ENCODE data around the gene ANKRD40CL.

The ANKRD40CL gene

GRCh38 chr17:50767030-50767429 is 288 bp downstream of the ANKRD40CL start:
- H3K9ac ChIP-seq (ENCODE audit: low read length): no peak overlapping the region
- H3K4me2 ChIP-seq (ENCODE audit: low read length): no peak overlapping the region
- H3K4me3 ChIP-seq (ENCODE audit: low read depth, low read length): no peak overlapping the region
- H2AK5ac ChIP-seq (ENCODE audit: low read length): no peak overlapping the region
- no peak overlapping the region for H3K18ac ChIP-seq (ENCODE audit: low read length)
- no CpG with 5 or more reads among the region's 7 CpGs for WGBS (ENCODE audit: extremely low coverage, insufficient coverage, insufficient read length)
- no peak overlapping the region for H3K23ac ChIP-seq (ENCODE audit: low read length)
- peaks cover 9 to 14% of the 10 kb centered on the region in 2 experiments for H3K4me1 ChIP-seq (ENCODE audit: control insufficient read depth in 1 of 2, insufficient read depth in 2 of 2, low read length in 2 of 2)
- no peak overlapping the region for H3K14ac ChIP-seq (ENCODE audit: low read length)
- no peak overlapping the region for H4K91ac ChIP-seq (ENCODE audit: low read depth, low read length)
- H4K8ac ChIP-seq (ENCODE audit: low read depth, low read length): no peak overlapping the region
- H3K4ac ChIP-seq (ENCODE audit: low read depth, low read length): no peak overlapping the region
- no peak overlapping the region for H2AFZ ChIP-seq (ENCODE audit: insufficient read depth, low read length, poor library complexity)
- no peaks in the 10 kb centered on the region for H3K9me3 ChIP-seq (ENCODE audit: insufficient read depth, low read depth, low read length)
- H3K79me1 ChIP-seq (ENCODE audit: low read length): no peaks in the 10 kb centered on the region
- H2BK12ac ChIP-seq (ENCODE audit: low read length): no peak overlapping the region
- H3K79me2 ChIP-seq (ENCODE audit: control insufficient read depth, insufficient read depth, low read length, poor library complexity): no peaks in the 10 kb centered on the region
- H3K27me3 ChIP-seq (ENCODE audit: insufficient read depth, low read length): no peaks in the 10 kb centered on the region
- no peak for DNase-seq
- no peak overlapping the region for H3K27ac ChIP-seq (ENCODE audit: low read depth, low read length)
- H2BK5ac ChIP-seq (ENCODE audit: low read depth, low read length, poor library complexity): no peak overlapping the region
- no peak overlapping the region for H2BK120ac ChIP-seq (ENCODE audit: insufficient read depth, low read length, poor library complexity)
- no peak overlapping the region for H4K12ac ChIP-seq (ENCODE audit: low read depth, low read length)
- H3K36me3 ChIP-seq (ENCODE audit: control insufficient read depth in 1 of 2, insufficient read depth in 2 of 2, low read length in 2 of 2): no peaks in the 10 kb centered on the region

DNA sequence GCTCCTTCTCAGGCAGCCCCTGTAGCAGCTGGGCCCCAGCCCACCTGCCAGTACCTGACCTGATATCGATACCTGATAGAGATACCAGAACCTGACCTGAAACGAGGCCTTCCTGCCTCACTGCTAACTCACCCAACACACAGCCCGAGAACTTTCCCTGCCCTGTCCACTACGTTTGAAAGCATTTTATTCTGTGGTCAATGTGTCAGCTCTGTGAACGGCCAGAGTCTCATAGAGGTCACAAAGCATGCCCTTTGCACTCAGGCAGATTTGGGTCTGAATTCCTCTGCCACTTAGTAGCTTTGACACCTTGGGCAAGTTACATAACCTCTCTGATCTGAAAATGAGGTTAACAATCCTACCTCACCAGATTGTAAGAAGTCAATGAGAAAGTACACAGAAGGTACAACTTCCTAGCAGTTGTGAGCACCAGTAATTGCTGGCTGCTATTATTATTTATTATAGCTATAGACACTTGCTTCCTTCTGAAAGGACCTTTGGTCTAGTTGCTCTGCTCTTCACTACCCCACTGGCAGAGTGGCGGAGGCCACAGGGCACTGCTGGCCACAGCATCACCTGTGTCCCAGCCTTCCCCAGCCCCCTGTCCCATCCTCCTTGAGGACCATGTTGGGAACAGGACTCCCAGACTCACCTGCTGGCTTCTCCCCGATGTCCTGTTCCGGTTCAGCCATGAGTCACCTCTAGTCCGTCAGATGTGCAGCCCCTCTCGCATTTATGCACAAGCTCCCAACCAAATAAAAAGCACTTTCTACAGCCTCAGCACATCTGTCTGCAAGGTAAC is 895 bp downstream of the ANKRD40CL start:
- Histone ChIP-seq H2BK5ac (ENCODE audit: low read depth, low read length, poor library complexity) (no peak overlapping the region), H2AK5ac (ENCODE audit: low read length) (no peak overlapping the region), H3K9me3 (ENCODE audit: insufficient read depth, low read depth, low read length) (no peaks in the 10 kb centered on the region), H4K91ac (ENCODE audit: low read depth, low read length) (no peak overlapping the region), H3K18ac (ENCODE audit: low read length) (no peak overlapping the region), H3K79me2 (ENCODE audit: control insufficient read depth, insufficient read depth, low read length, poor library complexity) (no peaks in the 10 kb centered on the region), H2BK120ac (ENCODE audit: insufficient read depth, low read length, poor library complexity) (no peak overlapping the region), H3K27ac (ENCODE audit: low read depth, low read length) (no peak overlapping the region), H3K23ac (ENCODE audit: low read length) (no peak overlapping the region), H3K4me1 (ENCODE audit: control insufficient read depth in 1 of 2, insufficient read depth in 2 of 2, low read length in 2 of 2) (peaks cover 9 to 14% of the 10 kb centered on the region in 2 experiments), H3K27me3 (ENCODE audit: insufficient read depth, low read length) (no peaks in the 10 kb centered on the region), H3K36me3 (ENCODE audit: control insufficient read depth in 1 of 2, insufficient read depth in 2 of 2, low read length in 2 of 2) (no peaks in the 10 kb centered on the region), H4K8ac (ENCODE audit: low read depth, low read length) (no peak overlapping the region), H2AFZ (ENCODE audit: insufficient read depth, low read length, poor library complexity) (no peak overlapping the region), H3K4me2 (ENCODE audit: low read length) (no peak overlapping the region), H3K14ac (ENCODE audit: low read length) (no peak overlapping the region), H3K79me1 (ENCODE audit: low read length) (no peaks in the 10 kb centered on the region), H3K4ac (ENCODE audit: low read depth, low read length) (no peak overlapping the region), H4K12ac (ENCODE audit: low read depth, low read length) (no peak overlapping the region), H3K4me3 (ENCODE audit: low read depth, low read length) (no peak overlapping the region), H3K9ac (ENCODE audit: low read length) (peak overlapping the region; percentile 49), H2BK12ac (ENCODE audit: low read length) (no peak overlapping the region)
- no CpG with 5 or more reads among the region's 10 CpGs for WGBS (ENCODE audit: extremely low coverage, insufficient coverage, insufficient read length)
- no peak for DNase-seq

GRCh38 chr17:50765454-50766221 is 1.7 kb downstream of the ANKRD40CL start:
- H3K27me3 ChIP-seq (ENCODE audit: insufficient read depth, low read length): no peaks in the 10 kb centered on the region

GRCh38 chr17:50764734-50765149 is 2.6 kb downstream of the ANKRD40CL start:
- H3K9me3 ChIP-seq (ENCODE audit: insufficient read depth, low read depth, low read length): no peaks in the 10 kb centered on the region
- no peak overlapping the region for H2BK120ac ChIP-seq (ENCODE audit: insufficient read depth, low read length, poor library complexity)
- H3K4me3 ChIP-seq (ENCODE audit: low read depth, low read length): no peak overlapping the region
- no peak overlapping the region for H4K91ac ChIP-seq (ENCODE audit: low read depth, low read length)
- H3K14ac ChIP-seq (ENCODE audit: low read length): no peak overlapping the region
- no peaks in the 10 kb centered on the region for H3K79me2 ChIP-seq (ENCODE audit: control insufficient read depth, insufficient read depth, low read length, poor library complexity)
- no peak for DNase-seq
- H3K4me2 ChIP-seq (ENCODE audit: low read length): no peak overlapping the region
- no peak overlapping the region for H3K4ac ChIP-seq (ENCODE audit: low read depth, low read length)
- no peak overlapping the region for H4K8ac ChIP-seq (ENCODE audit: low read depth, low read length)
- H3K23ac ChIP-seq (ENCODE audit: low read length): no peak overlapping the region
- no peak overlapping the region for H4K12ac ChIP-seq (ENCODE audit: low read depth, low read length)
- no peak overlapping the region for H2BK12ac ChIP-seq (ENCODE audit: low read length)
- no peak overlapping the region for H2AFZ ChIP-seq (ENCODE audit: insufficient read depth, low read length, poor library complexity)
- H3K27me3 ChIP-seq (ENCODE audit: insufficient read depth, low read length): no peaks in the 10 kb centered on the region
- H3K4me1 ChIP-seq (ENCODE audit: control insufficient read depth in 1 of 2, insufficient read depth in 2 of 2, low read length in 2 of 2): peaks cover 9 to 14% of the 10 kb centered on the region in 2 experiments
- H2BK5ac ChIP-seq (ENCODE audit: low read depth, low read length, poor library complexity): no peak overlapping the region
- no peak overlapping the region for H3K27ac ChIP-seq (ENCODE audit: low read depth, low read length)
- no peaks in the 10 kb centered on the region for H3K36me3 ChIP-seq (ENCODE audit: control insufficient read depth in 1 of 2, insufficient read depth in 2 of 2, low read length in 2 of 2)
- H3K18ac ChIP-seq (ENCODE audit: low read length): no peak overlapping the region
- WGBS (ENCODE audit: extremely low coverage, insufficient coverage, insufficient read length): no CpG with 5 or more reads among the region's 2 CpGs
- no peaks in the 10 kb centered on the region for H3K79me1 ChIP-seq (ENCODE audit: low read length)
- H3K9ac ChIP-seq (ENCODE audit: low read length): no peak overlapping the region
- no peak overlapping the region for H2AK5ac ChIP-seq (ENCODE audit: low read length)

More at GRCh38 chr17:50765454-50766221, 1.7 kb downstream of the ANKRD40CL start:
- Histone ChIP-seq H3K4me2 (ENCODE audit: low read length) (no peak overlapping the region), H3K4me1 (ENCODE audit: control insufficient read depth in 1 of 2, insufficient read depth in 2 of 2, low read length in 2 of 2) (peaks cover 9 to 14% of the 10 kb centered on the region in 2 experiments), H3K14ac (ENCODE audit: low read length) (no peak overlapping the region), H4K8ac (ENCODE audit: low read depth, low read length) (no peak overlapping the region), H3K4ac (ENCODE audit: low read depth, low read length) (no peak overlapping the region), H2AK5ac (ENCODE audit: low read length) (peak overlapping the region; percentile 15), H2AFZ (ENCODE audit: insufficient read depth, low read length, poor library complexity) (no peak overlapping the region), H3K9me3 (ENCODE audit: insufficient read depth, low read depth, low read length) (no peaks in the 10 kb centered on the region), H3K36me3 (ENCODE audit: control insufficient read depth in 1 of 2, insufficient read depth in 2 of 2, low read length in 2 of 2) (no peaks in the 10 kb centered on the region), H2BK12ac (ENCODE audit: low read length) (no peak overlapping the region), H3K79me2 (ENCODE audit: control insufficient read depth, insufficient read depth, low read length, poor library complexity) (no peaks in the 10 kb centered on the region), H3K9ac (ENCODE audit: low read length) (no peak overlapping the region), H4K12ac (ENCODE audit: low read depth, low read length) (no peak overlapping the region), H3K27ac (ENCODE audit: low read depth, low read length) (no peak overlapping the region), H4K91ac (ENCODE audit: low read depth, low read length) (no peak overlapping the region), H3K79me1 (ENCODE audit: low read length) (no peaks in the 10 kb centered on the region), H2BK120ac (ENCODE audit: insufficient read depth, low read length, poor library complexity) (no peak overlapping the region), H2BK5ac (ENCODE audit: low read depth, low read length, poor library complexity) (no peak overlapping the region), H3K18ac (ENCODE audit: low read length) (no peak overlapping the region), H3K23ac (ENCODE audit: low read length) (no peak overlapping the region), H3K4me3 (ENCODE audit: low read depth, low read length) (no peak overlapping the region)
- no peak for DNase-seq
- no CpG with 5 or more reads among the region's 9 CpGs for WGBS (ENCODE audit: extremely low coverage, insufficient coverage, insufficient read length)

Data from trophoblast cell (in vitro differentiated cells and primary cell).